SK-N-SH treated with all-trans-retinoic acid at 6 μM for 48 hours (cell line): ENCODE measurements around the gene CTRB2.

Source experiments
- ATAC-seq: fragments of 200-7000 bp; cut with Tn5 transposase; 3 replicates; pipeline ENCODE4 v1.9.1; 2020; ENCODE audit warnings: mild to moderate bottlenecking, moderate library complexity
- BACH2 ChIP-seq: fragments of 250-450 bp; sonication (Bioruptor Pico); IDR thresholded peaks from 2 replicates; pipeline ENCODE4 v1.9.0; 2021; ENCODE audit warnings: mild to moderate bottlenecking, borderline replicate concordance
- CSDC2 ChIP-seq: fragments of 250-450 bp; sonication (Bioruptor Pico); IDR thresholded peaks from 2 replicates; pipeline ENCODE4 v1.5.0; 2020; ENCODE audit warnings: mild to moderate bottlenecking, moderate library complexity
- ESRRG ChIP-seq: fragments of 250-450 bp; sonication (Bioruptor Pico); IDR thresholded peaks from 2 replicates; pipeline ENCODE4 v1.6.1; 2021; ENCODE audit warnings: mild to moderate bottlenecking
- GLIS3 ChIP-seq: fragments of 250-450 bp; sonication (Bioruptor Pico); IDR thresholded peaks from 2 replicates; pipeline ENCODE4 v1.5.0; 2020; ENCODE audit warnings: mild to moderate bottlenecking, moderate library complexity
- ISL1 ChIP-seq: fragments of 250-450 bp; sonication (Bioruptor Pico); IDR thresholded peaks from 2 replicates; pipeline ENCODE4 v2.1.2; 2022; ENCODE audit warnings: mild to moderate bottlenecking, moderate library complexity
- OSR1 ChIP-seq: fragments of 250-450 bp; sonication (Bioruptor Pico); IDR thresholded peaks from 2 replicates; pipeline ENCODE4 v1.8.0; 2022; ENCODE audit warnings: moderate library complexity, mild to moderate bottlenecking, inconsistent platforms
- RARB ChIP-seq: fragments of 250-450 bp; sonication (Bioruptor Pico); IDR thresholded peaks from 2 replicates; pipeline ENCODE4 v1.8.0; 2021; ENCODE audit warnings: mild to moderate bottlenecking, moderate library complexity
- SNAI2 ChIP-seq: fragments of 250-450 bp; sonication (Bioruptor Pico); IDR thresholded peaks from 2 replicates; pipeline ENCODE4 v1.5.0; 2020; ENCODE audit warnings: mild to moderate bottlenecking, moderate library complexity
- TCF4 ChIP-seq: fragments of 250-450 bp; sonication (Bioruptor Pico); IDR thresholded peaks from 2 replicates; pipeline ENCODE4 v1.8.0; 2021; ENCODE audit warnings: mild to moderate bottlenecking, moderate library complexity, borderline replicate concordance
- TOX ChIP-seq: fragments of 250-450 bp; sonication (Bioruptor Pico); IDR thresholded peaks from 2 replicates; pipeline ENCODE4 v1.8.0; 2021; ENCODE audit warnings: mild to moderate bottlenecking, moderate library complexity, borderline replicate concordance
- TSHZ2 ChIP-seq: fragments of 250-450 bp; sonication (Bioruptor Pico); IDR thresholded peaks from 2 replicates; pipeline ENCODE4 v1.5.0; 2020; ENCODE audit warnings: mild to moderate bottlenecking, moderate library complexity
- ZC3H10 ChIP-seq: fragments of 250-450 bp; sonication (Bioruptor Pico); IDR thresholded peaks from 2 replicates; pipeline ENCODE4 v1.5.1; 2021; ENCODE audit warnings: mild to moderate bottlenecking, moderate library complexity
- ZFP3 ChIP-seq: fragments of 250-450 bp; sonication (Bioruptor Pico); IDR thresholded peaks from 2 replicates; pipeline ENCODE4 v1.5.0; 2020; ENCODE audit warnings: mild to moderate bottlenecking, moderate library complexity
- ZFP30 ChIP-seq: fragments of 450-650 bp; formaldehyde crosslinking; IDR thresholded peaks from 2 replicates; pipeline ENCODE4 v1.5.0; 2022; ENCODE audit warnings: mild to moderate bottlenecking, moderate library complexity
- ZNF70 ChIP-seq: fragments of 450-650 bp; formaldehyde crosslinking; IDR thresholded peaks from 2 replicates; pipeline ENCODE4 v1.5.0; 2020; ENCODE audit warnings: mild to moderate bottlenecking, moderate library complexity
- ZNF8 ChIP-seq: fragments of 450-650 bp; formaldehyde crosslinking; IDR thresholded peaks from 2 replicates; pipeline ENCODE4 v1.5.0; 2020; ENCODE audit warnings: mild to moderate bottlenecking, moderate library complexity
- TF ChIP-seq, protein P1 (sequence below): fragments of 250-450 bp; sonication (Bioruptor Pico); IDR thresholded peaks from 2 replicates; pipeline ENCODE4 v1.5.1; 2021; ENCODE audit warnings: mild to moderate bottlenecking, moderate library complexity
- TF ChIP-seq, protein P2 (sequence below): fragments of 250-450 bp; sonication (Bioruptor Pico); IDR thresholded peaks from 2 replicates; pipeline ENCODE4 v1.8.0; 2020; ENCODE audit warnings: mild to moderate bottlenecking, moderate library complexity, borderline replicate concordance
- TF ChIP-seq, protein P3 (sequence below): fragments of 250-450 bp; sonication (Bioruptor Pico); IDR thresholded peaks from 2 replicates; pipeline ENCODE4 v1.8.0; 2021; ENCODE audit warnings: low read depth, mild to moderate bottlenecking, moderate library complexity, borderline replicate concordance
- TF ChIP-seq, protein P4 (sequence below): fragments of 250-450 bp; sonication (Bioruptor Pico); IDR thresholded peaks from 2 replicates; pipeline ENCODE4 v1.5.1; 2020; ENCODE audit warnings: low read depth, mild to moderate bottlenecking, moderate library complexity

CTRB2 gene

GRCh38 chr16:75203096-75203495, 3.9 kb downstream of the CTRB2 start:
- TF ChIP-seq CSDC2 (CRISPR knock-in tag) (no peak), TSHZ2 (CRISPR knock-in tag) (no peak), GLIS3 (CRISPR knock-in tag) (no peak), ZFP30 (CRISPR knock-in tag) (no peak), OSR1 (CRISPR knock-in tag) (no peak), ZNF70 (CRISPR knock-in tag) (no peak), ESRRG (CRISPR knock-in tag) (no peak), TOX (no peak), ZNF8 (CRISPR knock-in tag) (no peak), ZFP3 (CRISPR knock-in tag) (no peak), BACH2 (no peak), TCF4 (CRISPR knock-in tag) (no peak), ISL1 (no peak)
- TF ChIP-seq, protein P1, sequence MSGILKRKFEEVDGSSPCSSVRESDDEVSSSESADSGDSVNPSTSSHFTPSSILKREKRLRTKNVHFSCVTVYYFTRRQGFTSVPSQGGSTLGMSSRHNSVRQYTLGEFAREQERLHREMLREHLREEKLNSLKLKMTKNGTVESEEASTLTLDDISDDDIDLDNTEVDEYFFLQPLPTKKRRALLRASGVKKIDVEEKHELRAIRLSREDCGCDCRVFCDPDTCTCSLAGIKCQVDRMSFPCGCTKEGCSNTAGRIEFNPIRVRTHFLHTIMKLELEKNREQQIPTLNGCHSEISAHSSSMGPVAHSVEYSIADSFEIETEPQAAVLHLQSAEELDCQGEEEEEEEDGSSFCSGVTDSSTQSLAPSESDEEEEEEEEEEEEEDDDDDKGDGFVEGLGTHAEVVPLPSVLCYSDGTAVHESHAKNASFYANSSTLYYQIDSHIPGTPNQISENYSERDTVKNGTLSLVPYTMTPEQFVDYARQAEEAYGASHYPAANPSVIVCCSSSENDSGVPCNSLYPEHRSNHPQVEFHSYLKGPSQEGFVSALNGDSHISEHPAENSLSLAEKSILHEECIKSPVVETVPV = no peak
- TF ChIP-seq, protein P2, sequence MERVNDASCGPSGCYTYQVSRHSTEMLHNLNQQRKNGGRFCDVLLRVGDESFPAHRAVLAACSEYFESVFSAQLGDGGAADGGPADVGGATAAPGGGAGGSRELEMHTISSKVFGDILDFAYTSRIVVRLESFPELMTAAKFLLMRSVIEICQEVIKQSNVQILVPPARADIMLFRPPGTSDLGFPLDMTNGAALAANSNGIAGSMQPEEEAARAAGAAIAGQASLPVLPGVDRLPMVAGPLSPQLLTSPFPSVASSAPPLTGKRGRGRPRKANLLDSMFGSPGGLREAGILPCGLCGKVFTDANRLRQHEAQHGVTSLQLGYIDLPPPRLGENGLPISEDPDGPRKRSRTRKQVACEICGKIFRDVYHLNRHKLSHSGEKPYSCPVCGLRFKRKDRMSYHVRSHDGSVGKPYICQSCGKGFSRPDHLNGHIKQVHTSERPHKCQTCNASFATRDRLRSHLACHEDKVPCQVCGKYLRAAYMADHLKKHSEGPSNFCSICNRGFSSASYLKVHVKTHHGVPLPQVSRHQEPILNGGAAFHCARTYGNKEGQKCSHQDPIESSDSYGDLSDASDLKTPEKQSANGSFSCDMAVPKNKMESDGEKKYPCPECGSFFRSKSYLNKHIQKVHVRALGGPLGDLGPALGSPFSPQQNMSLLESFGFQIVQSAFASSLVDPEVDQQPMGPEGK (CRISPR knock-in tag) = no peak
- no peak for ATAC-seq

DNA sequence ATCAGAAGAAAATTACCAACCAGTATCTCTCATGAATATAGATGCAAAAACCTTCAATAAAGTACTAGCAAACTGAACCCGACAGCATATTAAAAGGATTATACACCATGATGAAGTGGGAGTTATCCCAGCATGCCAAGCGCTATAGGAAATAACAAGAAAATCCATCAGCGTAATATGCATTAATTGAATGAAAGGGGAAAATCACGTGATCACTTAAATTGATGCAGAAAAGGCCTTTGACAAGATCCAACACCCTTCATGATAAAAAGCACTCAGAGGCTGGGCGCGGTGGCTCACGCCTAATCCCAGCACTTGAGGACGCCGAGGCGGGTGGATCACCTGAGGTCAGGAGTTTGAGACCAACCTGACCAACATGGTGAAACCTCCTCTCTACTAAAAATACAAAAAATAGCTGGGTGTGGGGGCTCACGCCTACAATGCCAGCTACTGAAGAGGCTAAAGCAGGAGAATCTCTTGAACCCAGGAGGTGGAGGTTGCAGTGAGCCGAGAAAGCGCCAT, 4.8 kb downstream of the CTRB2 start:
- no peak for TF ChIP-seq ZC3H10 (CRISPR knock-in tag)
- TF ChIP-seq ZFP30 (CRISPR knock-in tag) = no peak
- TF ChIP-seq, all 23 proteins: peak for 0
- ATAC-seq = no peak

DNA sequence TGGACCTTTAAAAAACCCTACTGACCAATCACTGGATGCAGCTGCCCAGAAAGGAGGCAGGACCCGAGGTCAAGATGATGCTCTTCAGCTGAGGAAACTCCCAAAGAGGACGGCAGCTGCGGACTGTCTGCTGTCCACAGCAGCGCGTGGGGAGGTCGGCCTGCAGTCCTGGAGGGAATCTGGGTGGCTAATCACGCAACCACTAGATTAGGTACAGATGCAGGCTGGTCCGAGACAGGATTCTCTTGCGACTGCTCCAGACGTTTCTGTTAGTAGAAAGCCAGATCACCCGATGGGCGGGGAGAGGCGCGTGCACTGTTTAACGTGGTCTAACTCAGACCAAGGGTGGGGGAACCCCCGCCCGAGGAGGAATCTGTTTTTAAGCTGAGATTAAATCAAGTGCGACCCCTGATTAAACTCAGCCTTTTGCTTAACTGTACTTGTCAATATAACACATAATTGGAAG, 8.8 kb downstream of the CTRB2 start:
- TF ChIP-seq, protein P1 = no peak
- TF ChIP-seq ZC3H10 (CRISPR knock-in tag) (no peak), ZFP30 (CRISPR knock-in tag) (no peak), SNAI2 (CRISPR knock-in tag) (no peak), RARB (CRISPR knock-in tag) (no peak), ISL1 (no peak), OSR1 (CRISPR knock-in tag) (no peak), ESRRG (CRISPR knock-in tag) (no peak), ZNF70 (CRISPR knock-in tag) (no peak), CSDC2 (CRISPR knock-in tag) (no peak), ZNF8 (CRISPR knock-in tag) (no peak)
- TF ChIP-seq, protein P3, sequence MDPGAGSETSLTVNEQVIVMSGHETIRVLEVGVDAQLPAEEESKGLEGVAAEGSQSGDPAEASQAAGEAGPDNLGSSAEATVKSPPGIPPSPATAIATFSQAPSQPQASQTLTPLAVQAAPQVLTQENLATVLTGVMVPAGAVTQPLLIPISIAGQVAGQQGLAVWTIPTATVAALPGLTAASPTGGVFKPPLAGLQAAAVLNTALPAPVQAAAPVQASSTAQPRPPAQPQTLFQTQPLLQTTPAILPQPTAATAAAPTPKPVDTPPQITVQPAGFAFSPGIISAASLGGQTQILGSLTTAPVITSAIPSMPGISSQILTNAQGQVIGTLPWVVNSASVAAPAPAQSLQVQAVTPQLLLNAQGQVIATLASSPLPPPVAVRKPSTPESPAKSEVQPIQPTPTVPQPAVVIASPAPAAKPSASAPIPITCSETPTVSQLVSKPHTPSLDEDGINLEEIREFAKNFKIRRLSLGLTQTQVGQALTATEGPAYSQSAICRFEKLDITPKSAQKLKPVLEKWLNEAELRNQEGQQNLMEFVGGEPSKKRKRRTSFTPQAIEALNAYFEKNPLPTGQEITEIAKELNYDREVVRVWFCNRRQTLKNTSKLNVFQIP (CRISPR knock-in tag) = no peak
- TF ChIP-seq, protein P4, sequence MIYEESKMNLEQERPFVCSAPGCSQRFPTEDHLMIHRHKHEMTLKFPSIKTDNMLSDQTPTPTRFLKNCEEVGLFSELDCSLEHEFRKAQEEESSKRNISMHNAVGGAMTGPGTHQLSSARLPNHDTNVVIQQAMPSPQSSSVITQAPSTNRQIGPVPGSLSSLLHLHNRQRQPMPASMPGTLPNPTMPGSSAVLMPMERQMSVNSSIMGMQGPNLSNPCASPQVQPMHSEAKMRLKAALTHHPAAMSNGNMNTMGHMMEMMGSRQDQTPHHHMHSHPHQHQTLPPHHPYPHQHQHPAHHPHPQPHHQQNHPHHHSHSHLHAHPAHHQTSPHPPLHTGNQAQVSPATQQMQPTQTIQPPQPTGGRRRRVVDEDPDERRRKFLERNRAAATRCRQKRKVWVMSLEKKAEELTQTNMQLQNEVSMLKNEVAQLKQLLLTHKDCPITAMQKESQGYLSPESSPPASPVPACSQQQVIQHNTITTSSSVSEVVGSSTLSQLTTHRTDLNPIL = no peak
- TF ChIP-seq, protein P2 (CRISPR knock-in tag) = no peak
- peak; percentile 23; the same call in 2 of the 3 replicates for ATAC-seq
